ENCODE data around the gene SLC4A11.
A peak's percentile ranks its signal among the peaks of the same experiment; 100 is the strongest.

SLC4A11 gene

DNA sequence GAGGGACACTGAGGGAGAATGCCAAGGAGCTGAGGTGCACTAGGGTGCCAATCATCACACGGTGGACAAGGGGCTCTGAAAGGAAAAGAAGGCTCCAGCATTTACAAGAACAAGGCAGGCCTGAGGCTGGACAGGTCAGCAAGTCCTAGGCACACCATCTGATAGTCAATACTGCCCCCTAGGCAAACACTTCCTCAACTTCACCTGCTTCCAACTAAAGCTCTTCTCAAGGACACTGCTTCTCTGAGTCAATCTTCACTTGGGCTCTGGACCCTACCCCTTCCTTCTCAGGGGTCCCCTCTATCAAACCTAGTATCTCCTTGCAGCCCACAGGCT lies 37.7 kb upstream of the SLC4A11 start:
- TF ChIP-seq, protein P1, sequence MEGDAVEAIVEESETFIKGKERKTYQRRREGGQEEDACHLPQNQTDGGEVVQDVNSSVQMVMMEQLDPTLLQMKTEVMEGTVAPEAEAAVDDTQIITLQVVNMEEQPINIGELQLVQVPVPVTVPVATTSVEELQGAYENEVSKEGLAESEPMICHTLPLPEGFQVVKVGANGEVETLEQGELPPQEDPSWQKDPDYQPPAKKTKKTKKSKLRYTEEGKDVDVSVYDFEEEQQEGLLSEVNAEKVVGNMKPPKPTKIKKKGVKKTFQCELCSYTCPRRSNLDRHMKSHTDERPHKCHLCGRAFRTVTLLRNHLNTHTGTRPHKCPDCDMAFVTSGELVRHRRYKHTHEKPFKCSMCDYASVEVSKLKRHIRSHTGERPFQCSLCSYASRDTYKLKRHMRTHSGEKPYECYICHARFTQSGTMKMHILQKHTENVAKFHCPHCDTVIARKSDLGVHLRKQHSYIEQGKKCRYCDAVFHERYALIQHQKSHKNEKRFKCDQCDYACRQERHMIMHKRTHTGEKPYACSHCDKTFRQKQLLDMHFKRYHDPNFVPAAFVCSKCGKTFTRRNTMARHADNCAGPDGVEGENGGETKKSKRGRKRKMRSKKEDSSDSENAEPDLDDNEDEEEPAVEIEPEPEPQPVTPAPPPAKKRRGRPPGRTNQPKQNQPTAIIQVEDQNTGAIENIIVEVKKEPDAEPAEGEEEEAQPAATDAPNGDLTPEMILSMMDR (conservative IDR thresholded peaks at IDR 0.05; ENCODE audit: low read depth, low read length), result peak; percentile 46
- peak; percentile 55 for DNase-seq (ENCODE audit: low read depth)
- no peak overlapping the region for H3K4me3 ChIP-seq (ENCODE audit: low read depth, low read length)

DNA sequence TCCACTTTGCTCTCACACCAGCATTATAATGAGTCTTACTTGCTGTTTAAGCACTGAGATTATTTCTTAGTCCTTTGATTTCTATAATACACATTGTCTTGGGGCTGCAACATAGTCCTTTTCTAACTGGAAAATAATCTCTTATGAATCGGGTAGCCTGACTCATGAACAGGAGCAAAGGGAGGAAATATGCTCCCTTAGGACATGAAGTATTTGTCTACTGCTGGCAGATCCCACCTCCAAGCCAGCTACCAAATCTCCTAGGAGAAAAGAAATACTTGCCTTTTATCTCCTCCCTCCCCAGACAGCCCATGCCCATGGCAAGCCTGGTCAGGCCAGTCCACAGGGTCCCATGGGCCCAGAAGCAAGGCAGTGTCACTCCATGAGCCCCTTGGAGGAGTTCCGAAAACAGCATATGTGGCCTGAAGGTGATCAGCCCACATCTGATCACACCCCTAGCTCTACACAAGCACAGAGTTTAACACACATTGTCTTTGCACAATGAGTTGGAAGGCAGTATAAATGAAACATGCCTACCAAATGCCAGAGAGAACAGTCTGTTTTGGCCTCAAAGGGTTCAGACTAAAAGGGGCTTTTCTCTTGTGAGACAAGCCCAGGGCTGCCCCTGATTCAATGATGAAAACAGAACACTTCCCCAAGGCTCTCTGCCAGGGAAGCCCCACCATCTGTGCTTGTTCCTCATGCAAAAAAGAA lies 37.1 kb upstream of the SLC4A11 start:
- H3K4me3 ChIP-seq (ENCODE audit: low read depth, low read length), result no peak overlapping the region
- DNase-seq (ENCODE audit: low read depth), result peak; percentile 13
- TF ChIP-seq, protein P1 (conservative IDR thresholded peaks at IDR 0.05; ENCODE audit: low read depth, low read length), result no peak

DNA sequence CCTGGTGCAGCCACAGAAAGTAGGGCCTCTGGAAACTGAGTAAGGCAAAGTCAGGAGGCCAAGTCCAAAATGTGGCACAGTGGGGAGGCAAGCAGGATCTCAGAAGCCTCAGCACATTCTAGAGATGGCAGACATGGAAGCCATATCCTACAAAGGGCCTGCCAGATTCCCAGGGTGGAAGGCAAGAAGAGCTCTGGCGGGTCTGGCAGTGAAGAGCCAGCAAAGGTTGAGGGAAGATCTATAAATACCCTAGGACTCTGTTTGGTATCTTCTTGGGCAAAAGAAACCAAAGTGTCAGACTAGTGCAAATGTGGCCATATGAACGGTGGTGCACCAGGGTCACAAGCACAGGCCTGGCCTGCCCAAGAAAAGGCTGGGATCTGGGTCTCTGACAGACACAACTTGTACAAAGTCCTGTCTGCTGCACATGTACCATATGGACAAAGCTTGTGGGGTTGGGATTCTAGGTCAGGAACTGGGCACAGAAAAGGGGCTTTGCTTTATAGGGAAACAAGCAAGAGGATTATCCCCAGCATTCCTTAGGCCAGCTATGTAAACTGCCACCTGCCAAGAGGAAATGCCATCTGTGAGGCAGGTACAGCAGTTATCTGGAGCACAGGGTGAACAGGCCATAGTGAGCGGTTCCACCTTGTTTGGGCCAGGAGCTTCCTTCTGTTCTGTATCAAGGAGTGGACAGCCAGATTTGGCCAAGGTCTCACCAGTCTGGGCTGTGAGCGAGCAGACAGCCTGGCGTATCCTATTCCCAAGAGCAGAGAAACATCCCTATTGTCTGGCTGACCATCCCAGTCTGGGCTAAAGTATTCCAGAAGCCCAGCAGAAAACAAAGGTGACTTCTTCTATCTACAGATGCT lies 36.3 kb upstream of the SLC4A11 start:
- H3K4me3 ChIP-seq (ENCODE audit: low read depth, low read length), result no peak overlapping the region
- TF ChIP-seq, protein P1 (conservative IDR thresholded peaks at IDR 0.05; ENCODE audit: low read depth, low read length), result no peak
- no peak for DNase-seq (ENCODE audit: low read depth)

DNA sequence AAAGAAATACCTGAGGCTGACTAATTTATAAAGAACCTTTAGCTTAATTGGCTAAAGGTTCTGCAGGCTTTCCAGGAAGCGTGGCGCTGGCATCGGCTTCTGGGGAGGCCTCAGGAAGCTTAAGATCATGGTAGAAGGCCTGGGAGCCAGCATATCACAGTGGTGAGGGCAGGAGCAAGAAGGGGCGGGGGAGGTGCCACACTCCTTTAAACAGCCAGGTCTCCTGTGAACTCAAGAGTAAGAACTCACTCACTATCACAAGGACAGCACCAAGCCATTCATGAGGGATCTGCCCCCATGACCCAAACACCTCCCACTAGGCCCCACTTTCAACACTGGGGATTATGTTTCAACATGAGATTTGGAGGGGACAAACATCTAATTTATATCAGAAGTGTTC lies 34.4 kb upstream of the SLC4A11 start:
- no peak overlapping the region for H3K4me3 ChIP-seq (ENCODE audit: low read depth, low read length)
- DNase-seq (ENCODE audit: low read depth), result no peak
- TF ChIP-seq, protein P1 (conservative IDR thresholded peaks at IDR 0.05; ENCODE audit: low read depth, low read length), result no peak

DNA sequence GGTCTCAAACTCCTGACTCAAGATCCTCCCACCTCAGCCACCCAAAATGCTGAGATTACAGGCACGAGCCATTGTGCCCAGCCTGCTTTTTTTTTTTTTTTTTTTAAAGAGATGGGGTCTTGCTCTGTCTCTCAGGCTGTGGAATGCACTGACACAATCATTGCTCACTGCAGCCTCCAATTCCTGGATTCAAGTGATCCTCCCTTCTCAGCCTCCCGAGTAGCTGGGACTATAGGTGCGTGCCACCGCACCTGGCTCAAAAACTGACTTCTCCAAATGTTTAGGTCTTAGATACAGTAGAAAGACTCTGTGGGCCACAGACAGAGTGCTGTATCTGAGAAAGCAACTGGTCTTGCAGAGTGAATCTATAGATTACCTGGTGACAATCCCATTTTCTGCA lies 31.1 kb upstream of the SLC4A11 start:
- no peak overlapping the region for H3K4me3 ChIP-seq (ENCODE audit: low read depth, low read length)
- TF ChIP-seq, protein P1 (conservative IDR thresholded peaks at IDR 0.05; ENCODE audit: low read depth, low read length), result no peak
- no peak for DNase-seq (ENCODE audit: low read depth)

DNA sequence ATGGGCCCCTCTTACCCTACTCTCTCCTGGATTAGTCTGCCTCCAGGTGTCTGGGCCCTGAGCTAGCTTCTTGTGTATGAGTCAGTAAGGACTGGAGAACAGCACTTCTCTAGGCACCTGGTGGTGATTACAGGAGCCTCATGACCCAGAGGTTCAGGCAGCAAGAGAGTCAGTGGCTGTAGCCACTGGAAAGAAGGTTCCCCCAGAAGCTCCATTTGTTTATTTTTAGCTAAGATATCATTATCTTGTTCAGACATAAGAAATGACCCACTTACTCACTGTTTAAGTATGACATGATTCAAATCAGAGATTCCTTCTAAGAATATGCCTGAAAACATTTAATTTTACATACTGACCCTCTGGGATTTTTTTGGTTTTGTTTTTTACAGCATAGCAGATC lies 23.6 kb upstream of the SLC4A11 start:
- no peak overlapping the region for H3K4me3 ChIP-seq (ENCODE audit: low read depth, low read length)
- DNase-seq (ENCODE audit: low read depth), result no peak
- TF ChIP-seq, protein P1 (conservative IDR thresholded peaks at IDR 0.05; ENCODE audit: low read depth, low read length), result no peak
